ENCODE results near the gene CRNKL1. TPM values are rescaled to one million over a fixed set of nuclear protein-coding genes. Genes with fewer than 3 reads are reported as not detected.

The CRNKL1 gene
- 10 to 100 TPM; 24.9 to 37.7 (median 31.7) TPM for total RNA-seq

DNA sequence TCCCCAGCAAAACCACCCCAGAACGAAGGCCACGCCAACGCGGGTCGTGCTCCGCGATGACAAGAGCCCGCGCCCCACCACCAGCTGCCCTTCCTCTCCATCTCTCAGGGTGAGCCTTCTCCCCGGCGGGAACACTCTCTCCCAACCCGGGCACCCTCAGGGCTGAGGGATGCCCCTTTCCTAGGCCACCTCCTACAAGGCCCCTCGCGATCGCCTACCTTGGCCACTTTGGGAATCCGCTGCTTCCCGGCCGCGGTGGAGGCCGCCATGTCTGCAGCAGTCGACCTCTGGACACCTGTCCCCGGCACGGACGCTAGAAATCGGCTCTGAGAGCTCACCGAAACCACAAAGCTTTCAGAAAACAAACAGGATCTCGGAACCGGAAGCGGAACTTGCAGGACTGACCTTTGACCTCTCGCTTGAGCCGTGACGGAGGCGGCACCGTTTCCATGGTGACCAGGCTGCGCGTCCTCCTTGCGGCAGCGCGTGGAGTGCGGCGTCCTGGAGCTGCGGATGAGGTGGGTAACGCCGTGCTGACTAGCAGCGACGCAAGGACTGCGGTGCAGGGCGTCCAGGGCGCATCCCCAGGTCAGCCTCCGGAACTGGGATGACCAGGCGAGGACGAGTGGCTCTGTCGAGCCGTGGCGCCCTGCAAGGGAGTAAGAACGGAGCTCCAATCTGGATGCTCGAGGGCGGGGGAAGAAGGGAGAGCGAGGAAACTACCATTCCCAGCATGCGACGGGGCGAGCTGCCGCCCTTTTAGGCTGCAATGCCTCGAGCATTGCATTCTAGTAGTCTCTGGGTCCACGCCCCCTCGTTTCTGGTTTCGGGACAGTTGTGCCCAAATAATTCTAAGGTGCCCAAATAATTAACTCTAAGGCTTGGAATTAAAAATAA is at the start of gene CRNKL1, which contains the start of gene CFAP61:
Gene CRNKL1 (minus strand): TSS at position 393 of the 897 bp plus-strand sequence. CDS start 124 bp downstream, at position 269.
Gene CFAP61 (plus strand): TSS at position 459 of the 897 bp plus-strand sequence. CDS start 4,122 bp downstream, outside the sequence.
- TF ChIP-seq EP300 (IDR thresholded peaks at IDR 0.05) (no peak), POLR2A (IDR thresholded peaks at IDR 0.05) (peak in 1 of 2 donors; percentile 18), POLR2AphosphoS5 (IDR thresholded peaks at IDR 0.05) (no peak)
- TF ChIP-seq, protein P1, sequence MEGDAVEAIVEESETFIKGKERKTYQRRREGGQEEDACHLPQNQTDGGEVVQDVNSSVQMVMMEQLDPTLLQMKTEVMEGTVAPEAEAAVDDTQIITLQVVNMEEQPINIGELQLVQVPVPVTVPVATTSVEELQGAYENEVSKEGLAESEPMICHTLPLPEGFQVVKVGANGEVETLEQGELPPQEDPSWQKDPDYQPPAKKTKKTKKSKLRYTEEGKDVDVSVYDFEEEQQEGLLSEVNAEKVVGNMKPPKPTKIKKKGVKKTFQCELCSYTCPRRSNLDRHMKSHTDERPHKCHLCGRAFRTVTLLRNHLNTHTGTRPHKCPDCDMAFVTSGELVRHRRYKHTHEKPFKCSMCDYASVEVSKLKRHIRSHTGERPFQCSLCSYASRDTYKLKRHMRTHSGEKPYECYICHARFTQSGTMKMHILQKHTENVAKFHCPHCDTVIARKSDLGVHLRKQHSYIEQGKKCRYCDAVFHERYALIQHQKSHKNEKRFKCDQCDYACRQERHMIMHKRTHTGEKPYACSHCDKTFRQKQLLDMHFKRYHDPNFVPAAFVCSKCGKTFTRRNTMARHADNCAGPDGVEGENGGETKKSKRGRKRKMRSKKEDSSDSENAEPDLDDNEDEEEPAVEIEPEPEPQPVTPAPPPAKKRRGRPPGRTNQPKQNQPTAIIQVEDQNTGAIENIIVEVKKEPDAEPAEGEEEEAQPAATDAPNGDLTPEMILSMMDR (IDR thresholded peaks at IDR 0.05): peak in 3 of 4 experiments; percentile 25 to 51 (median 42)
- H3K4me1 ChIP-seq: peaks cover 7 to 16% (median 7%) of the 10 kb centered on the region in 3 donors
- peak within 1 kb of the TSS; percentile 75 to 92 for H3K4me3 ChIP-seq
- H3K27me3 ChIP-seq: peaks cover 11% of the 10 kb centered on the region
- peak; percentile 98 for ATAC-seq
- H3K9me3 ChIP-seq: no peaks in the 10 kb centered on the region
- WGBS, 2 donors (ENCODE audit: low coverage in 1 of 2): 0% methylated on average over 1 to 9 of the region's 67 CpGs
- H3K36me3 ChIP-seq: peaks cover 6 to 31% of the 10 kb centered on the region in 2 donors
- peak within 1 kb of the TSS; percentile 40 to 87 (median 83) for H3K27ac ChIP-seq

DNA sequence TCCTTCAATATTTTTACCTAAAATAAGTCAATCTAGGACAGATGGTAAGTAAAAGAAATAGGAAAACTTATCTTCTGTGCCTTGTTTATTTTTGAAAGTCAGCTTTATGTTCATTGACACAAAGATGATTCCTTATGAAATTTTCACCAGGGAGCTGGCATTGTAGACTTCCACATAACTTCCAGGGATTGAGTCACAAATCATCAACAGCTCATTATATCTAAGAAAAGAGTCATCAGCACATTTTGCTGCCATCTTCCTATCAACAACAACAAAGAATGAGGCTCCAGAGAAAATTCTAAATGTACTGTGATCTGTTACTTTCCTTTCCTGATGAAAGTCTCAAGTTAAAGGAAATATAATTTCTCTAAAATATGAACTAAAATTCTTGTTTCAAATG is 48.6 kb upstream of the CRNKL1 start:
- H3K27me3 ChIP-seq: peaks cover 4% of the 10 kb centered on the region
- H3K4me1 ChIP-seq: no peaks in the 10 kb centered on the region
- H3K4me3 ChIP-seq: no peak overlapping the region
- no peaks in the 10 kb centered on the region for H3K36me3 ChIP-seq
- H3K9me3 ChIP-seq: no peaks in the 10 kb centered on the region
- no peak for ATAC-seq
- no peak overlapping the region for H3K27ac ChIP-seq
- TF ChIP-seq POLR2AphosphoS5 (IDR thresholded peaks at IDR 0.05) (no peak), EP300 (IDR thresholded peaks at IDR 0.05) (no peak)

DNA sequence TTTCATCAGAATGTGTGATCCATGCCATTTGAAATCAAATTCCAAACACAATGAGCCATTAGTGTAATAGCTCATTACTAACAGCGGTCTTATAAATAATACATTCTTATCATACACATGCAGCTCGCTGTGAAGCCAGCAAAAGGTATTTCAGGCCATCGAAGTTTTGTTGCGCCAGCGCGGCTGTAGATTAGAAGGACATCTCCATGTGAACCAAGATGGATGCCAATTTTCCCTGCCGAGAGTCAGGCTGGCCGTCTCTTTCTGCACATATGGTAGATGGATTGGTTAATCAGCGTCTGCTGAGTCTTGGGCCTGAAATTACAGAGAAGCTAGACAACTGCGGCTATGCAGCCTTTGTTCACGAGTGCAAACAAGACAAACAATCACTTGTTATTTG is 44.2 kb upstream of the CRNKL1 start:
- Histone ChIP-seq H3K27me3 (peaks cover 9% of the 10 kb centered on the region), H3K9me3 (no peaks in the 10 kb centered on the region), H3K27ac (no peak overlapping the region), H3K4me3 (no peak overlapping the region), H3K4me1 (no peaks in the 10 kb centered on the region), H3K36me3 (no peaks in the 10 kb centered on the region)
- TF ChIP-seq POLR2A (IDR thresholded peaks at IDR 0.05): no peak
- TF ChIP-seq EP300 (IDR thresholded peaks at IDR 0.05): no peak
- TF ChIP-seq, protein P1 (IDR thresholded peaks at IDR 0.05): no peak
- TF ChIP-seq POLR2AphosphoS5 (IDR thresholded peaks at IDR 0.05): no peak
- no peak for ATAC-seq
- WGBS, 2 donors (ENCODE audit: low coverage in 1 of 2): 50 to 60% methylated on average over 6 to 9 of the region's 11 CpGs

DNA sequence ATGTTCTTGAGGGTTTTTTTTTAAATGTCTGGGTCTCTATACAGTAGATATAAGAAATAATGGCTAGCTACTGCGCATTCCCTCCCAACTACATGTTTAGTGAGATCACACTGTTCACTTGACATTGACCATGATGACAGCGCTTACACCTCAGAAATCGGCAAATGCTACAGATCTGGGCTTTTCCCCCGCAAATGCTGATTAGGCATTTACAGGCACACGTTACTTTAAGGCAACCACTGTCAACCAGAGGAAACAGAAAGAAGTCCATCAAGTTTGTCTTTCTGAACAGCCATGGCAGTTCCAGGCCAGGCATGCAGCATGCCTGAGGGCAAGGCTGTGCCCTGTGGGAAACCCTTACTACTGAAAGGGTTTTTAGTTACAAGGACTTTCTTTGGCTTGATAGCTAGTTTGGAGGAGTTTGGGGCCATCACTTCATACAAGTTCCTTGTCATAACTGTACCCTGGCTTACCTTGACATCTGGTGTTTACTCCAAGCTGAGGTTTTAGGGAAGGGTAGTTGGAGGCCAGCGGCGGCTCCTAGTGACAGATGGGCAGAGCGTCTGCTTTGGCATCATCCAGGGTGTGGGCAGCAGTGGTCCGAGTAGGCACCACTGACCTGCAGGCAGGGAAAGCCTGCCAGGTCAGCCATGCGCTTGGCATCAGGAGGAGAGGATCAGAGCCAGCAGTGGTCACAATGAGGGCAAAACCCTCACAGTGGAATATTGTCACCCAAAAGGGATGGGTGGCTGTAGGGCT is 43.0 kb upstream of the CRNKL1 start:
- WGBS, 2 donors (ENCODE audit: low coverage in 1 of 2): 80 to 92% methylated on average over 5 of the region's 10 CpGs
- no peaks in the 10 kb centered on the region for H3K9me3 ChIP-seq
- no peaks in the 10 kb centered on the region for H3K36me3 ChIP-seq
- no peaks in the 10 kb centered on the region for H3K4me1 ChIP-seq
- peaks cover 13% of the 10 kb centered on the region for H3K27me3 ChIP-seq
- H3K4me3 ChIP-seq: no peak overlapping the region
- no peak for TF ChIP-seq EP300 (IDR thresholded peaks at IDR 0.05)
- no peak for TF ChIP-seq POLR2A (IDR thresholded peaks at IDR 0.05)
- TF ChIP-seq, protein P1 (IDR thresholded peaks at IDR 0.05): no peak
- TF ChIP-seq POLR2AphosphoS5 (IDR thresholded peaks at IDR 0.05): no peak
- ATAC-seq: no peak
- H3K27ac ChIP-seq: no peak overlapping the region

DNA sequence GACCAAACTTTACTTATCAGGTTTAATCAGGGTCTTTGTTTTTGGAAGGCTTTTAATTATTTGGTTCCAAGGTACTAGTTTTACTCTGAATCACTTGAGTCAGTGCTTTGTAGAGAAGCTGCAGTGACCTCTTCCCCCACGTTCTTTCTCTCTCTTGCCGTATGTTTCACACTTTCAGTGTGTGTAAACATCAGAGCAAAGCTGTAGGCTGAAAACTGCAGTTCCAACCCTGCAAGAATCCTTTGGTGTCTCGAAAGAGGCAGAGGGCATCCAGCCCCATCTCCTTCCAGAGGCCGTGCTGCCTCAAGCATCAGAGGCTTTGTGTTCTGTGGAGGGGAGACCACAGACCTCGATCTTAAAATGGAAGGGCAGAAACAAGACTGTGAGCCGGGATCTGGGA is 42.1 kb upstream of the CRNKL1 start:
- no peak overlapping the region for H3K27ac ChIP-seq
- H3K27me3 ChIP-seq: peaks cover 13% of the 10 kb centered on the region
- no peaks in the 10 kb centered on the region for H3K4me1 ChIP-seq
- ATAC-seq: no peak
- H3K36me3 ChIP-seq: no peaks in the 10 kb centered on the region
- no peaks in the 10 kb centered on the region for H3K9me3 ChIP-seq
- no peak overlapping the region for H3K4me3 ChIP-seq
- no peak for TF ChIP-seq POLR2AphosphoS5 (IDR thresholded peaks at IDR 0.05)
- WGBS, 2 donors (ENCODE audit: low coverage in 1 of 2): 49 to 54% methylated on average over 2 to 5 of the region's 6 CpGs
